NCI-H345 treated with DMSO at 0.1 percent for 48 hours (cell line): ENCODE results near the gene CIAO2A.

Experiments
- DNase-seq: peaks from one replicate; lab custom pipeline; 2025; ENCODE audit not compliant: unreplicated experiment; lab: John Stamatoyannopoulos, UW

CIAO2A gene

GRCh38 chr15:64045101-64045435 is 48.6 kb downstream of the CIAO2A start:
- DNase-seq, result no peak

- DNase-seq, result no peak
Observed at GRCh38 chr15:64044300-64045100, 49.1 kb downstream of the CIAO2A start.

- no peak for DNase-seq
Observed at GRCh38 chr15:64038878-64039610, 54.6 kb downstream of the CIAO2A start.

GRCh38 chr15:64037966-64038365 is 55.7 kb downstream of the CIAO2A start:
- no peak for DNase-seq

- no peak for DNase-seq
Observed at GRCh38 chr15:64037116-64037515, 56.5 kb downstream of the CIAO2A start.

- DNase-seq, result no peak
Observed at GRCh38 chr15:64035525-64035924, 58.1 kb downstream of the CIAO2A start.

GRCh38 chr15:64034519-64034918 is 59.1 kb downstream of the CIAO2A start:
- DNase-seq, result no peak

- no peak for DNase-seq
Observed at GRCh38 chr15:64032329-64032728, 61.3 kb downstream of the CIAO2A start.

GRCh38 chr15:64030123-64030522 is 63.5 kb downstream of the CIAO2A start:
- no peak for DNase-seq

- no peak for DNase-seq
Observed at GRCh38 chr15:64029633-64030032, 64.0 kb downstream of the CIAO2A start.

- DNase-seq, result peak; percentile 23
Observed at GRCh38 chr15:64029110-64029509, 64.5 kb downstream of the CIAO2A start.

GRCh38 chr15:64026591-64026990 is 67.0 kb downstream of the CIAO2A start:
- no peak for DNase-seq

GRCh38 chr15:64024172-64025050 is 69.2 kb downstream of the CIAO2A start:
- DNase-seq, result no peak

- no peak for DNase-seq
Observed at GRCh38 chr15:64023220-64023619, 70.4 kb downstream of the CIAO2A start.

- DNase-seq, result no peak
Observed at GRCh38 chr15:64022571-64022970, 71.1 kb downstream of the CIAO2A start.
